Measurements from ENCODE around the gene FRY. TPM values are rescaled to one million over a fixed set of nuclear protein-coding genes. Genes with fewer than 3 reads are reported as not detected.

The FRY gene
- total RNA-seq, 1 experiment from 2014 or later = 2.5 TPM

DNA sequence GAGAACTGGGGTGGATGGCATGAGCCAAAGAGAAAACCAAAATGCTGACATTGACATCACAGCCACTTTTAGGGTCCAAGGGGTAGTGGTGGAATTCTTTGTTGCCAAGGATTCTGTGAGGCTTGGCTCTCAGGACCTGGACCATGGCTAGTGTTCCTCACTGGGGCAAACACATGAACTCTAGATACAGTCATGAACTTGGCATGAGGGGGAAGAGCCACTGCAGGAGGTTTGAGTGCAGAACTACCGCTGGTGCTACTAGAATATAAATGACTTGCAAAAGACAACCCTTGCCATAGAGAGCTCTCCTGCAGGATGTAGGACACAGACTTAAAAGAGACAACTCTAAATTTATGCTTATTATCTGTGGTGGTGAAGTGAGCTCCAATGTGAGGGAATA is 29.8 kb upstream of the FRY start:
- no peaks in the 10 kb centered on the region for H3K4me1 ChIP-seq (replicated peaks)
- no peaks in the 10 kb centered on the region for H3K9me3 ChIP-seq (replicated peaks)
- no peaks in the 10 kb centered on the region for H3K27me3 ChIP-seq (replicated peaks)
- no peak for DNase-seq (ENCODE audit: low read depth in 1 of 2, low spot score in 2 of 2)
- no peaks in the 10 kb centered on the region for H3K36me3 ChIP-seq
- no peak overlapping the region for H3K4me3 ChIP-seq
- no peak overlapping the region for H3K27ac ChIP-seq

DNA sequence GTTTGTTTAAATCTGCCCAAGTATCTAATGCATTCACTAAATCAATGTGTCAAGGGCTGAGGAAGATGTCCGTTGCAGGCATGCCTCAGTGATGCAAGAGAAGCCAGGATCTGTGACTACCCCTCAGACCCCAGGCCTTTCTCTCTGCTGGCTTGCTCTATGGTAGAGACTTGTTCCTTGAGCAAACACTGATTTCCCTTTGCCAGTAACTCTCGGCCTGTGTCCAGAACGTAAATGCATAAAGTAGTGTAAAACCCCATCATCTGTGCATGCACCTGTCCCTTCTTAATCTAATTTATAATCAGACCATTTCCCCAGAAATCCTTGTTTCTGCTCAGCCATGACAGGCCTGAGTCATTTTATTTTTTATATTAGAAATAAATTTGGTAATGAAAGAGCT is 28.7 kb upstream of the FRY start:
- no peak for DNase-seq (ENCODE audit: low read depth in 1 of 2, low spot score in 2 of 2)
- Histone ChIP-seq H3K27me3 (replicated peaks) (no peaks in the 10 kb centered on the region), H3K4me3 (no peak overlapping the region), H3K27ac (no peak overlapping the region), H3K4me1 (replicated peaks) (no peaks in the 10 kb centered on the region), H3K9me3 (replicated peaks) (no peaks in the 10 kb centered on the region), H3K36me3 (no peaks in the 10 kb centered on the region)

DNA sequence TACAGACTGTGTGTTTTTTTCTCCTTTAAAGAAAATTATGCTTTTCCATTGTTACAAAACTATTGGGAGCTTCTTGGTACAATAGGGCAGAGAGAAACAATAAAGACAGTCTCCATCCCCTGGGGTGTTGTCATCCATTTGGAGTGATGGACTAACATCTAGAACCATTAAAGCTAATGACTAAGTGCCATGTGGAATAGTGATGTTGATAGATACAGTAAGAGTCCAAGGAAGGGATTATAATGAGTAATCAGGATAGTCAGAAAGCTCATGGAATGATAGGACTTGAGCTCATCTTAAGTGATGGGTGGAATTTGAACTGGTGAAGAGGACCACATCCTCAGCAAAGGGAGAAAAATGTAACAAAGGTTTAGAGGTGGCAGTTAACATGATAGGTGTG is 24.1 kb upstream of the FRY start:
- H3K27me3 ChIP-seq (replicated peaks) = no peaks in the 10 kb centered on the region
- DNase-seq (ENCODE audit: low read depth in 1 of 2, low spot score in 2 of 2) = no peak
- H3K27ac ChIP-seq = no peak overlapping the region
- H3K9me3 ChIP-seq (replicated peaks) = no peaks in the 10 kb centered on the region
- no peaks in the 10 kb centered on the region for H3K4me1 ChIP-seq (replicated peaks)
- H3K4me3 ChIP-seq = no peak overlapping the region
- no peaks in the 10 kb centered on the region for H3K36me3 ChIP-seq

DNA sequence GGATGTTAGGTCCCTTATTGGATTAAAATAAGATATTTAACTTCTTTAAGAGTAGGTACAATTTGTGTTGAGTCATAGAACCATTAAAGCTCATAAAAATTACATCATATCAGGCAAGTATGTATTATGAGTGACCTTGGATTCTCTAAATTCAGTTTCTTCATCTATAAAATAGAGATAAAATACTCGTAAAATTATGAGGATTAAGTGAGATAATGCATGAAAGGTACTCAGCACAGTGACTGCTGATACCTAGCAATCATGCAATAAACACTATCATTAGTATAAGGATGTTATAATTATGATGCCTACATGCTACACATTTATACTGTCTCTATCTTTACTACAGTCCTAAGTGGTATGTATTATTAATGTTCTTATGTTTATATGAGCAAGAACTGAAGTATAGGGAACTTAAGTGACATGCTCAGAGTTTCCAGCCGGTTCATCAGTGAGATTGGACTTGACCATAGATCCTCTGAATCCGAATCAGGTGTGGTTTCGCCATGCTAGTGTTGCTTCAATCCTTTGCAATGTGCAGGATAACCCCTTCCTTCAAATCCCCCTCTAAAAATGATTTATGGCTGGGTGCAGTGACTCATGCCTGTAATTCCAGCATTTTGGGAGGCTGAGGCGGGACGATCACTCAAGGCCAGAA is 22.9 kb upstream of the FRY start:
- no peak for DNase-seq (ENCODE audit: low read depth in 1 of 2, low spot score in 2 of 2)
- H3K4me3 ChIP-seq = no peak overlapping the region
- no peaks in the 10 kb centered on the region for H3K9me3 ChIP-seq (replicated peaks)
- no peaks in the 10 kb centered on the region for H3K4me1 ChIP-seq (replicated peaks)
- H3K36me3 ChIP-seq = no peaks in the 10 kb centered on the region
- H3K27me3 ChIP-seq (replicated peaks) = no peaks in the 10 kb centered on the region
- H3K27ac ChIP-seq = no peak overlapping the region

- DNase-seq (ENCODE audit: low read depth in 1 of 2, low spot score in 2 of 2) = no peak
- Histone ChIP-seq H3K9me3 (replicated peaks) (no peaks in the 10 kb centered on the region), H3K27ac (no peak overlapping the region), H3K4me3 (no peak overlapping the region), H3K27me3 (replicated peaks) (no peaks in the 10 kb centered on the region), H3K36me3 (no peaks in the 10 kb centered on the region), H3K4me1 (replicated peaks) (no peaks in the 10 kb centered on the region)
These were observed 22.2 kb upstream of the FRY start for GRCh38 chr13:32009362-32009761.

GRCh38 chr13:32010136-32010535 is 21.4 kb upstream of the FRY start:
- Histone ChIP-seq H3K9me3 (replicated peaks) (no peaks in the 10 kb centered on the region), H3K4me3 (no peak overlapping the region), H3K27me3 (replicated peaks) (no peaks in the 10 kb centered on the region), H3K36me3 (no peaks in the 10 kb centered on the region), H3K27ac (no peak overlapping the region), H3K4me1 (replicated peaks) (no peaks in the 10 kb centered on the region)
- DNase-seq (ENCODE audit: low read depth in 1 of 2, low spot score in 2 of 2) = no peak

DNA sequence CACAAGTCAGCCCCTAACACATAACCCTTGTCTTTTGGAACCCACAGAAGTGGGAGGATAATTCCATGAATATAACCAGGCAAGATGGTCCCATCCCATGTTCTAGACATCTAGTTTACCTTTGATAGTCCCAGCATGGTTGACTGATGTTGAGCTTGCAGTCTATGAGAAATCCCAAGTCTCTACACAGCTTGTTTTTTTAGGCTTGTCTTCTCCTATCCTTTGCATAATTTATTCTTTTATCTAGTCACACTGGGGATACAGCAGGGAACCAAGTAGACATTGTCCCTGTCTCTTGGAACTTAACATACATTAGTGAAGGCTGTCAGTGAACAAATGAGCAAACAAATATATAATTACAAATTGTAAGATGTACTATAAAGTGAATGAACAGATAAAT is 19.6 kb upstream of the FRY start:
- no peak overlapping the region for H3K4me3 ChIP-seq
- H3K27ac ChIP-seq = no peak overlapping the region
- H3K36me3 ChIP-seq = no peaks in the 10 kb centered on the region
- no peaks in the 10 kb centered on the region for H3K9me3 ChIP-seq (replicated peaks)
- H3K27me3 ChIP-seq (replicated peaks) = no peaks in the 10 kb centered on the region
- no peak for DNase-seq (ENCODE audit: low read depth in 1 of 2, low spot score in 2 of 2)
- H3K4me1 ChIP-seq (replicated peaks) = no peaks in the 10 kb centered on the region

- Histone ChIP-seq H3K9me3 (replicated peaks) (no peaks in the 10 kb centered on the region), H3K27ac (no peak overlapping the region), H3K36me3 (no peaks in the 10 kb centered on the region), H3K27me3 (replicated peaks) (no peaks in the 10 kb centered on the region), H3K4me1 (replicated peaks) (no peaks in the 10 kb centered on the region), H3K4me3 (no peak overlapping the region)
- no peak for DNase-seq (ENCODE audit: low read depth in 1 of 2, low spot score in 2 of 2)
These were observed 18.4 kb upstream of the FRY start for GRCh38 chr13:32013181-32013580.

- Histone ChIP-seq H3K27me3 (replicated peaks) (no peaks in the 10 kb centered on the region), H3K9me3 (replicated peaks) (no peaks in the 10 kb centered on the region), H3K36me3 (no peaks in the 10 kb centered on the region), H3K4me1 (replicated peaks) (no peaks in the 10 kb centered on the region), H3K27ac (no peak overlapping the region), H3K4me3 (no peak overlapping the region)
- no peak for DNase-seq (ENCODE audit: low read depth in 1 of 2, low spot score in 2 of 2)
These were observed 15.5 kb upstream of the FRY start for GRCh38 chr13:32016119-32016518.

DNA sequence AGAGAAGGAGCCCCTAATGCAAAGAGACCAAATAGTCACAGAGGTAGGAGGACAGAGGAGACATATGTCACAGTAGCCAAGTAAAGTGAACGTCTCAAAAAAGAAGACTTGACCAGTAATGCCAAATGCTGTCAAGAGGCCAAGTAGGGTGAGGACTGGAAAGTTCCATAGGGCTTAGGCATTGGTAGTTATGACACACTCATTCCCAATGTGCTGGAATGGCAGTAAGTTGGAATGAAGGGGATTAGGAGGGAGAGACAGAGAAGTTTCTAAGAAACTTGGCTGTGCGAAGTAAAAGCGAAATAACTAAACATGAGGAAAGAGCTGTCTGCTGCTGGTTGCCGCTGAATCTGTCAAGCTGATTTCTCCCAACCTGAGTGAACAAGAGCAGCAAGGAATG is 14.9 kb upstream of the FRY start:
- Histone ChIP-seq H3K36me3 (no peaks in the 10 kb centered on the region), H3K27me3 (replicated peaks) (no peaks in the 10 kb centered on the region), H3K27ac (no peak overlapping the region), H3K4me1 (replicated peaks) (peaks cover 4% of the 10 kb centered on the region), H3K9me3 (replicated peaks) (no peaks in the 10 kb centered on the region), H3K4me3 (no peak overlapping the region)
- DNase-seq (ENCODE audit: low read depth in 1 of 2, low spot score in 2 of 2) = no peak

- no peak for DNase-seq (ENCODE audit: low read depth in 1 of 2, low spot score in 2 of 2)
- Histone ChIP-seq H3K4me3 (no peak overlapping the region), H3K36me3 (no peaks in the 10 kb centered on the region), H3K4me1 (replicated peaks) (peaks cover 13% of the 10 kb centered on the region), H3K9me3 (replicated peaks) (no peaks in the 10 kb centered on the region), H3K27me3 (replicated peaks) (no peaks in the 10 kb centered on the region), H3K27ac (no peak overlapping the region)
These were observed 14.1 kb upstream of the FRY start for GRCh38 chr13:32017474-32017873.

DNA sequence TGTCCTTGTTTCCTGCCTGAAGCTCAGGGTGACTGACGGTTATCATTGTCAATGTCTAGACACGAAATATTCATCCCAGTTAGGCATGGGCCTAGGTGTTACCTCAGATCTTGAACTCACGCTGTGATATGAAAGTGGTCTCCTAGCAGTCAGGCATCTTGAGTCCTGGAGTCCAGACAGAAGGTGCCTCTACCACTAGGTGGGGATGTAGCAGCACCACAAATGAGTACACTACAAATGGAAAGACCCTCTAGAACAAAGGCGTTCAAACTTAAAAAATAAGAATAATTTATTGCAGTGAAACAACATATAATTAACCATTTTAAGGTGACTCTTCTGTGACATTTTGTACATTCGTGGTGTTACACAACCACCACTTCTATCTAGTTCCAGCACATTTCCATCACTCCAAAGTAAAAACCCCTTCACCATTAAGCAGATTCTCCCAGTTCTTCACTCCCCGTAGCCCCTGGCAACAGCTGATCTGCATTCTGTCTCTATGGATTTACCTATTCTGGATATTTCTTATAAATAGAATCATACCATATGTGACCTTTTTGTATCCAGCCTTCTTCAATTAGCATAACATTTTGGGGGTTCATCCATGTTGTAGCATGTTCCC is 11.9 kb upstream of the FRY start:
- Histone ChIP-seq H3K36me3 (no peaks in the 10 kb centered on the region), H3K4me3 (no peak overlapping the region), H3K9me3 (replicated peaks) (no peaks in the 10 kb centered on the region), H3K27me3 (replicated peaks) (no peaks in the 10 kb centered on the region), H3K27ac (no peak overlapping the region), H3K4me1 (replicated peaks) (peaks cover 13% of the 10 kb centered on the region)
- DNase-seq (ENCODE audit: low read depth in 1 of 2, low spot score in 2 of 2) = peak; percentile 34 to 51

DNA sequence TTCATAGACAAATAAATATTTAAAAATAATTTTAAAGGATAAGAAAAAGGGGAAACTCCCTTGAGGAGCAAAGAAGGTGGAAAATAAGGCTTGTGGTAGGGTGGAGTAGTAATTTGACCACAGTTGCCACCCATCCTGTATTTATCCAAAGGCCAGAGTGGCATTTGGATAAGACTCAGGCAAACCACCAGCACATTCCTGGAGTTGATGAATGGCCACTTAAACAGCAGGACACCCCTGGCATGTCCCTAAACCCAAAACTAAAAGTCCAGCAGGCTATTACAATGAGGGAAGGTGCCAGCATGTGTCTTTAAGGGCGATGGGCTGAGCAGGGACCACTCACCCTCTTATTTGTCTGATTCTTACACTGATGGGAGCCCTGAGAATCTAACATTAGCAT is 9.8 kb upstream of the FRY start:
- DNase-seq (ENCODE audit: low read depth in 1 of 2, low spot score in 2 of 2) = peak in 1 of 2 experiments; percentile 34
- H3K4me1 ChIP-seq (replicated peaks) = peaks cover 13% of the 10 kb centered on the region
- H3K9me3 ChIP-seq (replicated peaks) = no peaks in the 10 kb centered on the region
- H3K36me3 ChIP-seq = no peaks in the 10 kb centered on the region
- no peak overlapping the region for H3K27ac ChIP-seq
- H3K4me3 ChIP-seq = no peak overlapping the region
- H3K27me3 ChIP-seq (replicated peaks) = no peaks in the 10 kb centered on the region

DNA sequence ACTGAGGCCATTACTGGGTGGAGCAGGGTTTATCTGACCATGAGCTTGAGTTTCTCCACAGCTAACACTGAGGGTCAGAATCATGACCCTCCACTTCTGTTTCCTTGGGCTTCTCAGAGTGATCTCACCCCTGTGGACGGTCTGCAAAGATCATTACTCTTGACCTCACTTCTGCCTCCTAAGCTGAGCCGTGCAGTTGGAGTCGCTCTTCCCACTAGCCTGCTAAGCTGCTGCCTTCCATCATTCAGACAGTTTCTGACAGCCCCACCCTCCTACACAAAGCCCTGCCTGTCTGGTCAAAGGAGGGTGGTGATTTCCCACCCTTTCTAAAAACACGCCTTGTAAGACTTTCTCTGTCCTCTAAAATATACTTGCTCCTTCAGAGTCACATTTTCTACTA is 9.3 kb upstream of the FRY start:
- Histone ChIP-seq H3K27me3 (replicated peaks) (no peaks in the 10 kb centered on the region), H3K9me3 (replicated peaks) (no peaks in the 10 kb centered on the region), H3K27ac (no peak overlapping the region), H3K4me1 (replicated peaks) (peaks cover 13% of the 10 kb centered on the region), H3K4me3 (no peak overlapping the region), H3K36me3 (no peaks in the 10 kb centered on the region)
- no peak for DNase-seq (ENCODE audit: low read depth in 1 of 2, low spot score in 2 of 2)

DNA sequence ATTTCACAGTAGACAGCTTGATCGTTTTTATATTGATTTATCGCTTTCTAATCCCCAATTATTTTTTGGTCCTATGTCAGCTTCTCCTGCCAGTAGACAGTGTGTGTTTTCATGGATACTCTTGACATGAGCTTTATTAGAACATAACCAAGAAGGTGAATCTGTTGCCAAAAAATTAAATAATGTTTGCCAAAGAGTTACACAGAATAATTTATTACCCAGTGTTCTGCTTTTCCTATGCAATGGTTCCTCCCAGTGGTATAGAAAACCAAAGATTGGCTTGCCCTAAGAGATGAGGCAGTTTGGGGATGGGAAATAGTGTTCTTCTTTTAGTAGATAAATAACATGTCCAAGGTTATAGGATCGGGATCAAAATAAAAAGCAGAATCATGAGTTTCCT is 8.5 kb upstream of the FRY start:
- no peaks in the 10 kb centered on the region for H3K36me3 ChIP-seq
- H3K4me3 ChIP-seq = no peak overlapping the region
- no peak for DNase-seq (ENCODE audit: low read depth in 1 of 2, low spot score in 2 of 2)
- H3K9me3 ChIP-seq (replicated peaks) = no peaks in the 10 kb centered on the region
- no peaks in the 10 kb centered on the region for H3K27me3 ChIP-seq (replicated peaks)
- H3K4me1 ChIP-seq (replicated peaks) = peaks cover 13% of the 10 kb centered on the region
- no peak overlapping the region for H3K27ac ChIP-seq

All from SJSA1 (cell line).